CD4-positive, alpha-beta T cell treated with Interleukin-10 for 1 hour (primary cell): ENCODE measurements around the gene CEACAM20.
"Not testable (repeated sequence)": the region's sequence is repeated elsewhere in the genome, so short reads cannot be mapped to it uniquely, and the experiment has no call there.

Experiments used
- DNase-seq: peaks from one replicate; pipeline ENCODE4 v3.0.0-alpha.2; 2020

The CEACAM20 gene

GRCh38 chr19:44544031-44544430, 14.6 kb upstream of the CEACAM20 start:
- no peak for DNase-seq

- no peak for DNase-seq
These were observed 13.2 kb upstream of the CEACAM20 start for GRCh38 chr19:44542671-44543070.

GRCh38 chr19:44540736-44541135, 11.3 kb upstream of the CEACAM20 start:
- DNase-seq = no peak

- DNase-seq = no peak
These were observed 10.5 kb upstream of the CEACAM20 start for GRCh38 chr19:44539991-44540390.

- DNase-seq = no peak
These were observed 9.9 kb upstream of the CEACAM20 start for GRCh38 chr19:44539236-44539826.

GRCh38 chr19:44535361-44535760, 5.9 kb upstream of the CEACAM20 start:
- DNase-seq = not testable (repeated sequence)

- no peak for DNase-seq
These were observed 3.3 kb upstream of the CEACAM20 start for GRCh38 chr19:44532819-44533218.

- DNase-seq = no peak
These were observed 1.3 kb upstream of the CEACAM20 start for GRCh38 chr19:44530777-44531176.

GRCh38 chr19:44527554-44527953, 1.9 kb downstream of the CEACAM20 start:
- no peak for DNase-seq

- no peak for DNase-seq
These were observed 3.6 kb downstream of the CEACAM20 start for GRCh38 chr19:44525721-44526430.

GRCh38 chr19:44521370-44521769, 8.1 kb downstream of the CEACAM20 start:
- DNase-seq = no peak

GRCh38 chr19:44517146-44517545, 12.3 kb downstream of the CEACAM20 start:
- DNase-seq = no peak

- DNase-seq = no peak
These were observed 13.6 kb downstream of the CEACAM20 start for GRCh38 chr19:44515907-44516306.

- no peak for DNase-seq
These were observed 14.4 kb downstream of the CEACAM20 start for GRCh38 chr19:44515031-44515430.

GRCh38 chr19:44512326-44513298, 16.9 kb downstream of the CEACAM20 start:
- peak; percentile 13 for DNase-seq

- no peak for DNase-seq
These were observed 20.0 kb downstream of the CEACAM20 start for GRCh38 chr19:44509478-44509877.

- DNase-seq = peak; percentile 95
These were observed 29.2 kb downstream of the CEACAM20 start, which contains the start of gene ZNF180 for GRCh38 chr19:44499962-44500949. Gene ZNF180, minus strand, starts transcription at chr19:44500522. Its CDS starts 3,188 bp downstream, at chr19:44497334.

GRCh38 chr19:44499559-44499958, 29.9 kb downstream of the CEACAM20 start:
- no peak for DNase-seq

- no peak for DNase-seq
These were observed 30.5 kb downstream of the CEACAM20 start for GRCh38 chr19:44498988-44499387.

GRCh38 chr19:44496711-44497110, 32.8 kb downstream of the CEACAM20 start:
- no peak for DNase-seq

GRCh38 chr19:44476559-44477408, 52.7 kb downstream of the CEACAM20 start:
- DNase-seq = no peak
